ENCODE data around the gene GUCY2D.

GUCY2D gene

GRCh38 chr17:8048736-8049135, 46.3 kb downstream of the GUCY2D start:
- ChIA-PET POLR2A (no interaction called here), CTCF (no interaction called here)
- DNase-seq (ENCODE audit: extremely low spot score): no peak
- no peak for TF ChIP-seq FOXA1 (IDR thresholded peaks at IDR 0.05)
- TF ChIP-seq SP1 (IDR thresholded peaks at IDR 0.05): no peak
- no peak for TF ChIP-seq FOXK2 (IDR thresholded peaks at IDR 0.05)
- no peak for TF ChIP-seq ELF4 (IDR thresholded peaks at IDR 0.05)
- no peak for TF ChIP-seq TARDBP (IDR thresholded peaks at IDR 0.05)
- TF ChIP-seq FOXM1 (IDR thresholded peaks at IDR 0.05; ENCODE audit: borderline replicate concordance): no peak
- no peak for TF ChIP-seq BHLHE40 (IDR thresholded peaks at IDR 0.05; ENCODE audit: borderline replicate concordance)
- no peak for TF ChIP-seq LEF1 (IDR thresholded peaks at IDR 0.05; ENCODE audit: borderline replicate concordance)
- TF ChIP-seq NFRKB (IDR thresholded peaks at IDR 0.05): no peak
- TF ChIP-seq L3MBTL2 (conservative IDR thresholded peaks at IDR 0.05): no peak

- CTCF ChIA-PET: interaction anchor here (0.5 kb wide), 1 partner anchor 43 kb away, joined by 3 read pairs; no protein-coding TSS in a partner anchor
- POLR2A ChIA-PET: no interaction called here
- TF ChIP-seq ELF4 (IDR thresholded peaks at IDR 0.05) (no peak), ZNF384 (IDR thresholded peaks at IDR 0.05) (no peak), SUZ12 (IDR thresholded peaks at IDR 0.05) (no peak), HDGF (IDR thresholded peaks at IDR 0.05; ENCODE audit: borderline replicate concordance) (no peak), FOXA1 (IDR thresholded peaks at IDR 0.05) (no peak), PKNOX1 (IDR thresholded peaks at IDR 0.05) (no peak), BHLHE40 (IDR thresholded peaks at IDR 0.05; ENCODE audit: borderline replicate concordance) (no peak), L3MBTL2 (conservative IDR thresholded peaks at IDR 0.05) (no peak), LEF1 (IDR thresholded peaks at IDR 0.05; ENCODE audit: borderline replicate concordance) (no peak), TARDBP (IDR thresholded peaks at IDR 0.05) (no peak)
Measured at GRCh38 chr17:8051831-8052230, 49.4 kb downstream of the GUCY2D start.

GRCh38 chr17:8052256-8053252, 50.1 kb downstream of the GUCY2D start:
- TF ChIP-seq HDGF (IDR thresholded peaks at IDR 0.05; ENCODE audit: borderline replicate concordance): no peak
- no peak for TF ChIP-seq PKNOX1 (IDR thresholded peaks at IDR 0.05)
- TF ChIP-seq CTBP1 (IDR thresholded peaks at IDR 0.05; ENCODE audit: borderline replicate concordance): no peak; the same call in 1 of the 2 replicates
- POLR2A ChIA-PET: no interaction called here
- DNase-seq (ENCODE audit: extremely low spot score): no peak
- CTCF ChIA-PET: interaction anchor here (0.5 kb wide), 1 partner anchor 42 kb away, joined by 3 read pairs; no protein-coding TSS in a partner anchor

More at GRCh38 chr17:8051831-8052230, 49.4 kb downstream of the GUCY2D start:
- no peak for DNase-seq (ENCODE audit: extremely low spot score)

- TF ChIP-seq ELF4 (IDR thresholded peaks at IDR 0.05) (no peak), LEF1 (IDR thresholded peaks at IDR 0.05; ENCODE audit: borderline replicate concordance) (no peak)
- ChIA-PET POLR2A (no interaction called here), CTCF (no interaction called here)
- no peak for DNase-seq (ENCODE audit: extremely low spot score)
Measured at GRCh38 chr17:8053600-8053999, 51.2 kb downstream of the GUCY2D start.

- DNase-seq (ENCODE audit: extremely low spot score): no peak
- POLR2A ChIA-PET: interaction anchor here (1.0 kb wide), 1 partner anchor 123 kb away, joined by 3 read pairs; the partner anchor contains the start of gene CNTROB
- CTCF ChIA-PET: interaction anchor here (0.6 to 3.0 kb wide), 4 partner anchors 14 to 196 kb away, joined by 3 to 28 read pairs (median 10); no protein-coding TSS in a partner anchor
- TF ChIP-seq L3MBTL2 (conservative IDR thresholded peaks at IDR 0.05): no peak
- TF ChIP-seq HDGF (IDR thresholded peaks at IDR 0.05; ENCODE audit: borderline replicate concordance): no peak
- TF ChIP-seq PKNOX1 (IDR thresholded peaks at IDR 0.05): no peak
- no peak for TF ChIP-seq BHLHE40 (IDR thresholded peaks at IDR 0.05; ENCODE audit: borderline replicate concordance)
- TF ChIP-seq CTBP1 (IDR thresholded peaks at IDR 0.05; ENCODE audit: borderline replicate concordance): no peak
- TF ChIP-seq NFRKB (IDR thresholded peaks at IDR 0.05): no peak
- no peak for TF ChIP-seq SUZ12 (IDR thresholded peaks at IDR 0.05)
- no peak for TF ChIP-seq ZNF384 (IDR thresholded peaks at IDR 0.05)
- no peak for TF ChIP-seq FOXK2 (IDR thresholded peaks at IDR 0.05)
- TF ChIP-seq LEF1 (IDR thresholded peaks at IDR 0.05; ENCODE audit: borderline replicate concordance): no peak
- no peak for TF ChIP-seq TARDBP (IDR thresholded peaks at IDR 0.05)
- no peak for TF ChIP-seq FOXM1 (IDR thresholded peaks at IDR 0.05; ENCODE audit: borderline replicate concordance)
- TF ChIP-seq FOXA1 (IDR thresholded peaks at IDR 0.05): no peak
- no peak for TF ChIP-seq ARNT (IDR thresholded peaks at IDR 0.05)
- no peak for TF ChIP-seq ELF4 (IDR thresholded peaks at IDR 0.05)
Measured at GRCh38 chr17:8055851-8056231, 53.4 kb downstream of the GUCY2D start.

- ChIA-PET CTCF (interaction anchor here (0.6 to 3.0 kb wide), 10 partner anchors 14 to 321 kb away, joined by 3 to 28 read pairs (median 7); partner anchors contain the start of gene RNF227), POLR2A (interaction anchor here (1.0 to 1.1 kb wide), 2 partner anchors 124 to 199 kb away, joined by 3 read pairs; partner anchors contain the start of genes CNTROB and NAA38)
- no peak for TF ChIP-seq SP1 (IDR thresholded peaks at IDR 0.05)
- no peak for TF ChIP-seq BHLHE40 (IDR thresholded peaks at IDR 0.05; ENCODE audit: borderline replicate concordance)
- TF ChIP-seq LEF1 (IDR thresholded peaks at IDR 0.05; ENCODE audit: borderline replicate concordance): no peak
- TF ChIP-seq FOXA1 (IDR thresholded peaks at IDR 0.05): no peak
- TF ChIP-seq PKNOX1 (IDR thresholded peaks at IDR 0.05): no peak
- TF ChIP-seq ELF4 (IDR thresholded peaks at IDR 0.05): no peak
- no peak for TF ChIP-seq FOXK2 (IDR thresholded peaks at IDR 0.05)
- TF ChIP-seq SUZ12 (IDR thresholded peaks at IDR 0.05): no peak
- TF ChIP-seq FOXM1 (IDR thresholded peaks at IDR 0.05; ENCODE audit: borderline replicate concordance): no peak
- TF ChIP-seq CTBP1 (IDR thresholded peaks at IDR 0.05; ENCODE audit: borderline replicate concordance): no peak
- no peak for TF ChIP-seq TARDBP (IDR thresholded peaks at IDR 0.05)
- no peak for TF ChIP-seq L3MBTL2 (conservative IDR thresholded peaks at IDR 0.05)
- TF ChIP-seq NFRKB (IDR thresholded peaks at IDR 0.05): no peak
- no peak for TF ChIP-seq HDGF (IDR thresholded peaks at IDR 0.05; ENCODE audit: borderline replicate concordance)
- TF ChIP-seq ZNF384 (IDR thresholded peaks at IDR 0.05): no peak
- no peak for TF ChIP-seq ARNT (IDR thresholded peaks at IDR 0.05)
- no peak for DNase-seq (ENCODE audit: extremely low spot score)
Measured at GRCh38 chr17:8056232-8056975, 54.0 kb downstream of the GUCY2D start.
